ENCODE results near the gene ARID1A.

DNA sequence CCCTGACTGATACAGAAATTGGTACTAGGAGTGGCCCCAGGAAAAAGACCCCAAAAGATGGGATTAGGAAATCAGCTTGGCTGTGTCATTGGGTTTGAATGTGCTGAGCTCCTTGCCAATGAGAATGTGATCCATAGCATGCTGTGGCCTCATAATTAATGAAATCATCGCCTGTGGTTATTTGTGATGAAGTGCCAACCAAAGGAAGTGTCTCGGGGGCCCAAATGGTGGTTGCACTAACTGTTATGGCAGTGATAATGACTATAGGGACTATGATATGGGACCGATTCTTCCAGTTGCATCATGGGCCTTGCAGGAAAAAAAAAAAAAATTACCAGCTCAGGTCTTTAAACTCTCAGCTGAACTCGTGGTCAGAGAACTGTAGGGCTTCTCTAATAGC, 115.2 kb downstream of the ARID1A start:
- TF ChIP-seq, protein P1, sequence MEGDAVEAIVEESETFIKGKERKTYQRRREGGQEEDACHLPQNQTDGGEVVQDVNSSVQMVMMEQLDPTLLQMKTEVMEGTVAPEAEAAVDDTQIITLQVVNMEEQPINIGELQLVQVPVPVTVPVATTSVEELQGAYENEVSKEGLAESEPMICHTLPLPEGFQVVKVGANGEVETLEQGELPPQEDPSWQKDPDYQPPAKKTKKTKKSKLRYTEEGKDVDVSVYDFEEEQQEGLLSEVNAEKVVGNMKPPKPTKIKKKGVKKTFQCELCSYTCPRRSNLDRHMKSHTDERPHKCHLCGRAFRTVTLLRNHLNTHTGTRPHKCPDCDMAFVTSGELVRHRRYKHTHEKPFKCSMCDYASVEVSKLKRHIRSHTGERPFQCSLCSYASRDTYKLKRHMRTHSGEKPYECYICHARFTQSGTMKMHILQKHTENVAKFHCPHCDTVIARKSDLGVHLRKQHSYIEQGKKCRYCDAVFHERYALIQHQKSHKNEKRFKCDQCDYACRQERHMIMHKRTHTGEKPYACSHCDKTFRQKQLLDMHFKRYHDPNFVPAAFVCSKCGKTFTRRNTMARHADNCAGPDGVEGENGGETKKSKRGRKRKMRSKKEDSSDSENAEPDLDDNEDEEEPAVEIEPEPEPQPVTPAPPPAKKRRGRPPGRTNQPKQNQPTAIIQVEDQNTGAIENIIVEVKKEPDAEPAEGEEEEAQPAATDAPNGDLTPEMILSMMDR (optimal IDR thresholded peaks at IDR 0.05 in 1 of 3, IDR thresholded peaks at IDR 0.05 in 1 of 3, conservative IDR thresholded peaks at IDR 0.05 in 1 of 3; ENCODE audit: extremely low read depth in 1 of 3, insufficient read depth in 2 of 3, low read length in 3 of 3) = no peak
- no peak for TF ChIP-seq EZH2 (IDR thresholded peaks at IDR 0.05; ENCODE audit: low read length)

All from keratinocyte (primary cell).